ENCODE results near the gene TGM2. TPM values are rescaled to one million over a fixed set of nuclear protein-coding genes. Genes with fewer than 3 reads are reported as not detected.

TGM2 gene
- 390 and 674 TPM in 2 replicates for total RNA-seq

- DNase-seq (ENCODE audit: low read depth, low spot score) = no peak
Measured at GRCh38 chr20:38165089-38165965, at the start of gene TGM2. Gene TGM2, minus strand, starts transcription at chr20:38165270. Its CDS starts 72 bp downstream, at chr20:38165198.

- DNase-seq (ENCODE audit: low read depth, low spot score) = no peak
Measured at GRCh38 chr20:38214256-38215193, 49.5 kb upstream of the TGM2 start.

- no peak for DNase-seq (ENCODE audit: low read depth, low spot score)
Measured at GRCh38 chr20:38213607-38213940, 48.5 kb upstream of the TGM2 start.

- DNase-seq (ENCODE audit: low read depth, low spot score) = no peak
Measured at GRCh38 chr20:38212806-38213606, 47.9 kb upstream of the TGM2 start.

GRCh38 chr20:38211200-38212097 is 46.4 kb upstream of the TGM2 start:
- DNase-seq (ENCODE audit: low read depth, low spot score) = no peak

- DNase-seq (ENCODE audit: low read depth, low spot score) = no peak
Measured at GRCh38 chr20:38210741-38211140, 45.7 kb upstream of the TGM2 start.

GRCh38 chr20:38209736-38210405 is 44.8 kb upstream of the TGM2 start:
- no peak for DNase-seq (ENCODE audit: low read depth, low spot score)

- no peak for DNase-seq (ENCODE audit: low read depth, low spot score)
Measured at GRCh38 chr20:38209054-38209675, 44.1 kb upstream of the TGM2 start.

- no peak for DNase-seq (ENCODE audit: low read depth, low spot score)
Measured at GRCh38 chr20:38208523-38208922, 43.5 kb upstream of the TGM2 start.

GRCh38 chr20:38208088-38208487 is 43.0 kb upstream of the TGM2 start:
- DNase-seq (ENCODE audit: low read depth, low spot score) = no peak

- DNase-seq (ENCODE audit: low read depth, low spot score) = no peak
Measured at GRCh38 chr20:38207621-38208020, 42.6 kb upstream of the TGM2 start.

GRCh38 chr20:38205001-38205400 is 39.9 kb upstream of the TGM2 start:
- no peak for DNase-seq (ENCODE audit: low read depth, low spot score)

- DNase-seq (ENCODE audit: low read depth, low spot score) = no peak
Measured at GRCh38 chr20:38203981-38204357, 38.9 kb upstream of the TGM2 start.

GRCh38 chr20:38203337-38203980 is 38.4 kb upstream of the TGM2 start:
- DNase-seq (ENCODE audit: low read depth, low spot score) = no peak

- DNase-seq (ENCODE audit: low read depth, low spot score) = no peak
Measured at GRCh38 chr20:38202982-38203293, 37.9 kb upstream of the TGM2 start.

- no peak for DNase-seq (ENCODE audit: low read depth, low spot score)
Measured at GRCh38 chr20:38202153-38202981, 37.3 kb upstream of the TGM2 start.

- DNase-seq (ENCODE audit: low read depth, low spot score) = no peak
Measured at GRCh38 chr20:38201356-38201755, 36.3 kb upstream of the TGM2 start.

- no peak for DNase-seq (ENCODE audit: low read depth, low spot score)
Measured at GRCh38 chr20:38200646-38201045, 35.6 kb upstream of the TGM2 start.

All from pulmonary artery endothelial cell (primary cell).